GM19025 (cell line): ENCODE data around the gene CCDC106.
A peak's percentile ranks its signal among the peaks of the same experiment; 100 is the strongest.

Experiments
- ATAC-seq: cut with Tn5 transposase; IDR thresholded peaks from one replicate; pipeline ENCODE4 v1.9.1; 2021; ENCODE audit warnings: mild to moderate bottlenecking, low read depth, moderate library complexity; ENCODE audit not compliant: unreplicated experiment

The CCDC106 gene

DNA sequence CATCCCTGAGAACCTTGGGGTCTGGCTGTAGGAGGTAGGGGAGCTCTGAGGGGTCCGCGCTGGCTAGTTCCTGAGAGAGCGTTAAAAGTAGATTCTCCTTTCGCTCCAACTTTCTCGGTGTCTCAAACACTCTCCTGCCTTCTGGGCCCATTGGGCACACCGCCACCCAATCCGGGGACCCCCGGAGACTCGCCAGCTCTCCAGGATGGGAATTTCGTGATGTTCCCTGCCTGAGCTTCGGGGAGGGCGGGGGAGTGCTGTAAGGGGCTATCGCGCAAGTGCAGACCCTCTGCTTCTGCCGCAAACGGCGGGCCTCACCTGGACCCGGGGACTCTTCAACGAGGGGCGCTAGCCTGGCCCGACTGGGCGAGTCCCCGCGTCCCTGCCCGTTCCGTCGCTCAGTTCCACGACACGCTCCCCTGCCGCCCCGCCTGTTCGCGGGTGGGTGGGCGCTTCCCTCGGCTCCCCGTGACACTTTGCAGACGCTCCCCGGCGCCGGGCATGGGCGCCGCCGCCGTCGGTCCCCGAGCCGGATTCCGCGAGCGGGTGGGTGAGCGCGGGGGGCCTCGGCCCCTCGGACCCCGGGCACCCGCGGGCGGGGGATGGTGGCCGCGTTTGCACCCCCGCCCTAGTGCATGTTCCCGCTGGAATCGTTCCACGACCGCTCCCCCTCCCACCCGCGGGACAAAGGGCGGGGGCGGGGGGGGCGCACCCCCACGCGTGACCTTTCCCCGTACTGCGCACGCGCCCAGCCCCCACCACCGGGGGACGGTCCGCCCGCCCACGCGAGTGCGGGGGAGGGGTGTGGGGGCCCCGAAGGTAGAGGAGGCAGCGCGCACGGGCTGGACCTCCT, at the start of gene CCDC106:
CCDC106 (plus strand) TSS at position 481 of the 853 bp plus-strand sequence. CDS start 835 bp downstream, outside the sequence.
- peak; percentile 40 for ATAC-seq

DNA sequence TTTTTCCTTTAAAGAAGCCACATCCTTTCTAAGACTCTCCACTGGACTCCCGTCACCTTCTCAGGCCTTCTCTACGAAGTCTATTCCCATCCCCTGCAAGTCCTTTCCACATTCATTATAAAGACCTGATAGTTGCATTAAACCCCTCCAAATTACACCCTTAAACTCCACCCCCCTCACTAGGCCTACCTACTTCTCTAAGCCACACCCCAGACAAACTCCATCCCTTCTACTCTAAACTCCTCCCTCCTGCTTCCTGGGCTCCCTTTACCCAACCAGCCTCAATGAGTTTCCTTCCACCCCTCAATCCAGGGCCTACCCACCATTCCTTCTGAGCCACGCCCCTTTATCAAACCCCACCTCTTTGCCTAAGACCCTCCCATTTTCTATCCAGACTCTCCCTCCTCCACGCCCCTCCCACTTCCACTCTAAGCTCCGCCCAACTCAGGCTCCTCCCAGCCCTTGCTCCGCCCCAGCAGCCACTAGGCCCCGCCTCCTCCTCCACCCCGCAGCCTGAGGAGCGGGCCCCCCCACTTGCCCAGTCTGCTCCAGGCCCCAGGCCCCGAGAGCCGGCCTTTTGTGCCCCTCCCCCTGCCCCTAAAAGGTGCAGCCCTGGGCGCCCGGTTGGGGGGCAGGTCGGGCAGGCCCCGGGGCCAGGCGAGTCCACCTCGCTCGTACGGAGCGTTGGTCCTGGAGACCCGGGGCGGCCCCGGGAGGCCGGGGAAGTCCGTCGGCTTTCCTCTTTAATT, 49.1 kb upstream of the CCDC106 start:
- ATAC-seq, result peak; percentile 35

DNA sequence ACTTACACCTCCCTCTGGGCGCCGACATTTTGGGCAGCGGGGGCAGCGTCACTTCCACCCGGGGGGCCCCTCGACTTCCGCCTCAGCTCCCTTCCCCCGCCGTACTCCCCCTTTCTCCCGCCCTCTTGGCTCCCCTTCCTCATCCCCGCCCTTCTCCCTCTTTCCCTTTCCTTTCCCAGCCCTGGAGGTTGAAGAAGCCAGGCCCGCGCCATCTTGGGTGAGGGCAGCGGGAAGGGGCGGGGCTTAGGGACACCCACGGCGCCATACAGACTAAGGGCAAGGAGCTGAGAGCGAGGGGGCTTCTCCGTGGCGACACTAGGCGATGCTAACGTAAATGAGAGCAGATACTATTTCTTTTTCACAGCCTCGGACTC, 48.6 kb upstream of the CCDC106 start, which contains the start of gene FIZ1:
FIZ1 (minus strand) TSS at position 50 of the 374 bp plus-strand sequence. CDS start 1,652 bp downstream, outside the sequence.
- peak; percentile 40 for ATAC-seq

DNA sequence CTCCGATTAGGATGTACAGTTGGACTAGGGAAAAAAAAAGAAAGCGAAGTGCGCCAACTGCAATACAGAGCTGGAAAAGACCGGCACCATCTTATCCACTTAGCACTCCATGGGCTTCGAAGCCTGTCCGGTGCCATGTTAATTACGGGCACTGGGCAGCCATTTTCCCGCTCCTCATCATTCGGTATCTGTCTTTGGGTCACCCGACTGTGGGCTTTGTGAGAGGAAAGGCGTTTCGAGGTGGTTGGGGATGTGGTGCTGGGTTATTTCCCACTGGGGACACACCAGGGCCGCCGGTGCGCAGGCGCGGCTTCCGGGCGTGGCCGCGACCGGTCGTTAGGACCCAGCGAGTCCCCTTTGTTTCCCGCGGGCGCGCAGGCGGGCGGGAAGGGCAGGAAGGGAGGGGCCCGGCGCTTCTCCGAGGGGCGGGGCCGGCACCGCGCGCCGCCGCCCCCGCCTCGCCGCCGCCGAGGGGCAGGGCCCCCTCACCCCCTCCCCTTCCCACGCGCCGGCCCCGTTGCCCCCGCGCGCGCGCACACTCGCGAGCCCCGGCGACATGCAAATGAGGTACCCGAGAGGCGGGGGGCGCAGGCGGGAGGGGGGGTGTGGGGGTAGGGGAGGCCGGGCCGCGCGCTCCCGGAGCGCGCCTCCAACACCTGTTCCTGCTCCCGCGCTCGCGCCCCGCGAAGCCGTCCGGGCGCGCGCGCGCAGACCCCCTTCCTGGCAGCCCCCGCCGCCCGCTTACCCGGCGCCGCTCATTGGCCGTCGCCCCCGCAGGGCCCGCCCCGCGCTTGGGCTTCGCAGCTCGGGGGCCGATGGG, 48.0 kb upstream of the CCDC106 start, which contains the start of gene ZNF524:
ZNF524 (plus strand) TSS at position 447 of the 820 bp plus-strand sequence. CDS start 1,825 bp downstream, outside the sequence.
- peak; percentile 48 for ATAC-seq

DNA sequence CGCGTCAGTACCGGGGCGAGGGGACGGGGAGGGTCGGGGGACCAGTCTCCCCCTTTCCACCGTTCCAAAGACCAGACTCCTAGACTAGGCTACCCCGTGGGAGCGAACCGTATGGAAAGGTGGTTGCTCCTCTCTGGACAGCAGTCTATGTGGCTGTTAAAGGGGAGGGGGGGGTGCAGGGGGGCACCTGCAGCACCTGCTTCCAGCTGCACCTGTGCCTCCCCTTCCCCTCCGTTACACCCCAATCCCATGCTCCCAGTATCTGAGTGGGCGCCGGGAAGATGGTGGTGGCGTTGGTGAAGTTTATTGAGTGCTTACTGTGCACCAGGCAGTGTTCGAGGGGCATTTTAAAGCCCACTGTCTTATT, 47.4 kb upstream of the CCDC106 start:
- no peak for ATAC-seq

DNA sequence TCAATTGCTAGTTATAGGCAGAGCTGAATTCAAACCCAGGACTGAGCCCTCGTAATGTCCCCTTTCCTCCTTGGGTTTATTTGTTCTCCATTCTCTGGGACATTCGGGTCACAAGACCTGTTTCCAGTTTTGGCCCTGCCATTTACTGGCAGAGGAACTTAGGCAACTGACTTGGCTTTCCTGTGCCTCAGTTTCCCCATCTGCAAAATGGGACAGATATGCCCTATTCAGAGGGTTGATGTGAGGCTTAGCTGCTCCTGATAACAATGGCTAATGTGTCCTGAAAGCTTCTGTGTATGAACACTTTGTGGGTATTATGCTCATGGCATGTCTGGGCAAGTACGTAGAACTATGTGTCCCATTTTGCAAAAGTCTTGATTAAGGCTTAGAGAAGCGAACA, 46.9 kb upstream of the CCDC106 start:
- no peak for ATAC-seq

DNA sequence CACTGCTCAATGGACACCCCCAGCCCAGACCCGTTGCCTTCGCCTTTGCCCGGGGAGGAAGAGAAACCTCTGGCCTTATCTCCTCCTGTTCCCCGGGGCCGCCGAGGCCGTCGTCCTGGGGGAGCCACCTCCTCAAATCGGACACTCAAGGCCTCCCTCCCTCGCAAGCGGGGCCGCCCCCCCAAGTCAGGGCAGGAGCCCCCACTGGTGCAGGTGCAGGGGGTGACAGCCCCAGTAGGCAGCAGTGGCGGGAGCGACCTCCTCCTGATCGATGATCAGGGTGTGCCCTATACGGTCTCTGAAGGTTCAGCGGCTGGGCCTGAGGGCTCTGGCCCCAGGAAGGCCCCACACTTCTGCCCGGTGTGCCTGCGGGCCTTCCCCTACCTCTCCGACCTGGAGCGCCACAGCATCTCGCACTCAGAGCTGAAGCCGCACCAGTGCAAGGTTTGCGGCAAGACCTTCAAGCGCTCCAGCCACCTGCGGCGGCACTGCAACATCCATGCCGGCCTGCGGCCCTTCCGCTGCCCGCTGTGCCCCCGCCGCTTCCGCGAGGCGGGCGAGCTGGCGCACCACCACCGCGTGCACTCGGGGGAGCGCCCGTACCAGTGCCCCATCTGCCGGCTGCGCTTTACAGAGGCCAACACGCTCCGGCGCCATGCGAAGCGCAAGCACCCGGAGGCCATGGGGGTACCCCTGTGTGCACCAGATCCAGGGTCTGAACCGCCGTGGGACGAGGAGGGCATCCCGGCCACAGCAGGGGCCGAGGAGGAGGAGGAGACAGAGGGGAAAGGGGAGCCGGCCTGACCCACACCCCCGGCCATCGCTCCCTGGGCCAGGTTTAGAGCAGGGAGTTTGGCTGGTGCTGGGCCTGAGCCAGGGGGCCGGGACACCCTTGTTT, 45.7 kb upstream of the CCDC106 start:
- ATAC-seq, result no peak

DNA sequence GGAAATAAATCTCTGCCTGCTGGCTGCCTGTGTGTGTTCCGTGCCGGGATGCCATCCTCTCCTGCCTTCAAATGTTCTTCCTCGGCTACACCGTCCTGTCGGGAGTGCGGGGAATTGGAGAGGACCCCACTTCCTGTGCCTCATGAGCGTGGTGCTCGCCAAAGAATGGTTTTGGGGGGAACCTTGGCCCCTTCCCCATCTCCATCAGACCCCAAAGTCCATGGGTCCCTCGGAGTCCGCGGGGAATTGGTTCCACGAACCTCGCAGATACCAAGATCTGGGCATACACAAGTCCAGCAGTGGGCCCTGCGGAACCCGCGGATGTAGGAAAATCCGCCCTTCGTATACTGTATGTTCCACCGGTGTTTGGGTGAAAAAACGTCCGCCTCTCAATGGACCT, 44.9 kb upstream of the CCDC106 start:
- no peak for ATAC-seq

DNA sequence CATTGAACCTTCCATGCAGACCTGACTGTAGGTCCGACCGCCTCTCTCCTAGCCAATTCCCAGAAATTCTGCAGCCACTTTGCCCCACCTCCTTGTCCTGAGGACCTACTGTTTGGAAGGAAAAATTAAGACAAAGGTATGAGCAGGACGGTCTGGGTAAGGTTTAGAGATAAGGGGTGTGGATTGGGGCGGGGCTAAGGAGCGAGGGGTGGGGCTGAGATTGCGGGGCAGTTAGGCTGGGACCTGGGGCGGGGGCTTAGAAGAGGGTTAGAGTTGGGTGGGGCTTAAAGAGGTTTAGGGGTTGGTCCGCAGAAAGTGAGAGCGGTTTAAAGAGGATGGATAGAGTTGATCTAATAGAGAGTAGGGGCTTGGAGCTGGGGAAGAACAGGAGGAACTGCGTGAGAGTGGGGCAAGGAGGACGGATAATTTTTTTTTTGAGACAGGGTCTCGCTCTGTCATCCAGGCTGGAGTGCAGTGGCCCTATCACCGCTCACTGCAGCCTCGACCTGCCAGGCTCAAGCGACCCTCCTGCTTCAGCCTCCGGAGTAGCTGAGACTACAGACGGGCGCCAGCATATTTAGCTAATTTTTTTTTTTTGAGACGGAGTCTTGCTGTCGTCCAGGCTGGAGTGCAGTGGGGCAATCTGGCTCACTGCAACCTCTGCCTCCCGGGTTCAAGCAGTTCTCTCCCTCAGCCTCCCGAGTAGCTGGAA, 44.3 kb upstream of the CCDC106 start:
- ATAC-seq, result no peak

DNA sequence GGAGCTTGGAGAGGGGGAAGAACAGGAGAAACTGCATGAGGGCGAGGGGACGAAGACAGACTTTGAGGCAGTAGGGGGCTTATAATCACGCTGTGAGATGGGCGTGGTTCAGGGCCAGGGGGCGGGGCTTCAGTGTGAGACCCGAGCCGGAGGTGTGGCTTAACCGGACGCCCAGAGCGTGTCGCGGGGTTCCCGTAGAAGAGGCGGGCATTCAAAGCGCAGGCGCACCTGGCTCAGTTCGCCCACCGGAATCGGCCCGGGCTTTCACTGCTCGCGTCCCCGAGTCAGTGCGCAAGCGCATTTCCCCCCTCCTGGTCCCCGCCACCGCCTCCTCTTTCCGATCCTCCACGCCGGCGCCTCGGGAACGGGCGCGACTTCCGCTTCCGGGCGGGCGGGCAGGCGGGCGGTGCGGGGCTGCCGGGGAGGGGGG, 42.8 kb upstream of the CCDC106 start:
- peak; percentile 69 for ATAC-seq

DNA sequence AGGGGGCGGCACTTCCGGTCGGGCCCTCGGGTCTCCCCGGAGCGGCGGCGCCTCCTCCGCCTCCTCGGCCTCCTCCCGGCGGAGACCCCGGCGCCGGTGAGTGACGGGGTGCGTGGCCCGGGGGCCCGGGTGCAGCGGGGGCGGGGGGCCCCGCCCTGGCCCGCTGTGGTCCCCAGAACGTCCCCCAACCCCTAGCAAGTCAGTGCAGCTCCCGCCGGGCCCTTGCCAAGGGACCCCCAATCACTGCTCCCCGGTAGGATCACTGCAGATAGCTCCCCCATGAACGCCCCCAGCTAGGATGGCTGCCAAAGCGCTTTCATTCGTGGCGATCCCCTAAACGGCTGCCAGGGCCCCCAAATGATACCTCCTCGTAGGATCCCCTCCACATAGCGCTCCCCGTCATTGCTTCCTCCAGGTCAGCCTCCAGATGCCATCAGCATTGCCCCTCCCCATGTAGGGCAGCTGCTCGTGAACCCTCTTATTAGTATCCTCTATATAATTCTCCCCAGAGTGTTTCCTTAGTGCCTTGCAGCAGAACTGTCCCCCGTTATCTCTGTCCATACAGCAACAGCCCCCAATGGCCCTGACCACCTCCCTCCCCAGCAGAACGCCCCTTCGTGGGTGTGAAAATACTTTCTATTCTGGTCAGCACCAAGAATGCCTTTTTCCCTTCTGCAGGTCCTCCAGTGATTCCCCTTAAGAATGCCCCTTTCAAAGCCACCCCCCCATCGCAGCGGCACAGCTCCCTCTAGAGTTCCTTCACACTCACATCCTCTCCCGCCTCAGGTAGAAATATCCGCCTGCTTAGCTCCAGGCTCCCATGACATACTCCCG, 42.2 kb upstream of the CCDC106 start, which contains the start of gene ZNF865:
ZNF865 (plus strand) TSS at position 11 of the 834 bp plus-strand sequence. CDS start 7,972 bp downstream, outside the sequence.
- no peak for ATAC-seq

DNA sequence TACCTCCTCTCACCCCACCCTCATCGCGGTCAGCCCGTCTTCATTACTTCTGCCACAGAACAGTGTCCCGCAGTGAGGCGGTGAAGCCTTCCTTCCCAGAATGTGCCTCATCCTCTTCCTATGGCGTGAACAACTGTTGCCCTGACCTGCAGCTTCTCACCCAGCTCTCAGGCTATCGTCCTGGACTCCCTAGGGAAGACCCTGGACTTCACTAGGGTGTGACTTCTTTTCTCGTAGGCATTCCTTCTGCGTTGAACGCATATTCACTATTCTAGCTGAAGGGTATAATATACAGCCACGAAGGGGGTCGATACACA, 41.6 kb upstream of the CCDC106 start:
- ATAC-seq, result no peak

DNA sequence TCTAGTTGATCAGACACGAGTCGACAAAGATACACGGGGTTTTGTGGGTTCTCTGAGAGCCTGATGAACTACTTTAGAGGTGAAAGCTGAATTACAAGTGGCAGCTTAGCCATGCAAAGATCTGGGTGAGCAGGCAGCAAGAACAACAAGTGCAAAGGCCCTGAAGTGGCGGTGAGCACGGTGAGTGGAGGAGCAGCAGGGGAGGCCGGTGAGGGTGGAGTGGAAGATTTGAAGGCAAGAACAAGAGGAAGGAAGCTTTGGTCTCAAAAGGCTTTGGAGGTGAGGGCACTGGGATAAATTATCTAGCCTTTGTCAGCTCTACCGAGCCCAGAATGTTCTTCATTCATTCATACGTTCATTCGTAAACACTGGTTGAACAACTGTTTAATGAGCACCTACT, 41.2 kb upstream of the CCDC106 start:
- ATAC-seq, result no peak

DNA sequence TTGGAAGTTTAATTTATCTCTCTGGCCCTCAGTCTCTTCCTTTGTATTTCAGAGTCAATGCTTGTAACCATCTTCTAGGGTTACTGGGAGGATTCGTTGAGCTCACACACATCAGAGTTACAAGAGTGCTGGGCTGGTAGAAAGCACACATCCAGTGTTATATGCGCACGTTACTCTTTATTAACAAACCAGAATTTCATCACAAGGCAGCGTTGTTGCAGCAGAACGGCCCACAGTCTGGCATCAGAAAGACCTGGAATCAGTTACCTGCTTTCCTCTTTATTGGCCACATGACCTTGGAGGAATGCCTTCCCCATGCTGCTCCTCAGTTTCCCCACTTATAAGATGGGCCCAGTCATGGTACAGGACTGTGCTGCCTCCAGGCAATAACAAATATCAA, 38.7 kb upstream of the CCDC106 start:
- no peak for ATAC-seq

DNA sequence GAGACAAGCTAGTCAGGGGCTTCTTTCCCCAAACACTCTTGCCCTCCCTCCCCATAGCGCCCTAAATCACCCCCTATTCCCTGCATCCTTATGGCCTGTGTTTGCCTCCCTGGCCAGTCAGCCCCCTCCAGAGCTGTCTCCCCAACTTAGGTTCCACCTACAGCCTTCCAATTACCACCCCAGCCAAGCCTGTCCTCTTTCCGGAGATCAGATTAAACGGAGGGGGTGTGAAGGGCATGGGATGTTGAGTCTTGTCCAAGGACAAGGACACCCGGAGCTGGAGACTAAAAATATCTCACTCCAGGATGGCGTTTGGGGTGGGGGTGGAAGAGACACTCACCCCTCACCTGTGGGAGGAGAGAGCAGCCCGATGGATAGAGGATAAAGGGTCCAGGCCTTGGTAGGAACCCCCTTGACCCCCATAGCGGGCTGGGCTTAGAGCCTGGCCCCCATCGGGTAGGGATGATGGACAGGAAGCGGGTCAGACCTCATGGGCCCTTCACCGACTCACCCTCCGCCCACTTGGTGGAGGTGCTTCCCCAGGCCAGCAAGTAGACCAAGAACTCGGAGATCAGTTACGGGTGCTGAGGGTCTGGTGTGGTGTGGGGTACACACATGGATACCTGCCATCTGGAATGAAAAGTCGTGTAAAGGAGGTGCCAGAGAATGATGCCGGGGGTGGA, 36.6 kb upstream of the CCDC106 start:
- ATAC-seq, result no peak

DNA sequence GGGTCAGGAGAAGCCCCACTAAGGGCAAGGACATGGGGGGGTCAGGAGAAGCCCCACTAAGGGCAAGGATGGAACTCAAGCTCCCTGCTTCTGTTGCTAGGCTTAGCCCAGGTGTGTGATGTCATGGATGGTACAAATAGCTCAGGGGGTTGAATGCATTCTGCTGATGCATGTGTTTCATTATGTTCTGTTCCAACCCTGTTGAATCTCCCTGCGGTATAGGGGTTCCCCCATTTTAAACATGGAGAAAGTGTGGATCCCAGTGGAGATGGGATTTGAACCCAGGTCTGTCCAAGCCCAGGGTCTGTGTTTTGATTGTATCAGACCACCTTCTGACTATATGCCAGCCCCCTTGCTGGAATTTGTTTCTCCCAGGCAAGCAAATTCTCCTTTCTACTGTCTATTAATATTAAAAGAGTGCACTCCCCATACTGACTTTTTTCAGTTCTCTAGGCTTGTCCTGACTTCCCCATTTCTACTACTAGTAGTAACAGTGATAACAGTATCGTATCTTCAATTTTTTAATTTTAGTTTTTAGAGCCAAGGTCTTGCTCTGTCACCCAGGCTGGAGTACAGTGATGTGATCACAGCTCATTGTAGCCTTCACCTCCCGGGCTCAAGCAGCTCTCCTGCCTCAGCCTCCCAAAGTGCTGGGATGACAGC, 35.9 kb upstream of the CCDC106 start:
- ATAC-seq, result no peak

DNA sequence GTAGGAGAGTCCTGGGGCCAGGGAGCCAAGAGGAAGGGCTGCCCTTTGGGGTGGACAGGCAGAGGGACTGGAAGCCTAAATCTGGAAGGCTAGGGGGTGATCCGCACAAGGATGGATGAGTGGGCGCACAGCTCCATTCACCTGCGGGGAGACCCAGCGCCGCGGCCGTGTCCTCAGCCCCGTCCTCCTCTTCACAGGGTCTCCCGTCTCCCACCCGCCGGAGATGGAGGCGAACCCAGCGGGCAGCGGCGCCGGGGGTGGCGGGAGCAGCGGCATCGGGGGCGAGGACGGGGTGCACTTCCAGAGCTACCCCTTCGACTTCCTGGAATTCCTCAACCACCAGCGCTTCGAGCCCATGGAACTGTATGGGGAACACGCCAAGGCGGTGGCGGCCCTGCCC, 34.6 kb upstream of the CCDC106 start:
- no peak for ATAC-seq
